HG03575 (cell line): ENCODE results near the gene RAB7B.

Source experiments
- ATAC-seq: cut with Tn5 transposase; IDR thresholded peaks from one replicate; pipeline ENCODE4 v1.9.1; 2021; ENCODE audit not compliant: unreplicated experiment, insufficient number of reproducible peaks, low FRiP score; ENCODE audit errors: extremely low read depth

The RAB7B gene

GRCh38 chr1:205936846-205937586 is 66.2 kb downstream of the RAB7B start:
- no peak for ATAC-seq

GRCh38 chr1:205936311-205936710 is 66.9 kb downstream of the RAB7B start:
- ATAC-seq, result no peak

GRCh38 chr1:205935869-205936268 is 67.3 kb downstream of the RAB7B start:
- ATAC-seq, result no peak

- ATAC-seq, result no peak
Measured at GRCh38 chr1:205934788-205935187, 68.4 kb downstream of the RAB7B start.

GRCh38 chr1:205933671-205934618 is 69.2 kb downstream of the RAB7B start:
- ATAC-seq, result no peak

GRCh38 chr1:205932776-205933175 is 70.4 kb downstream of the RAB7B start:
- ATAC-seq, result no peak

GRCh38 chr1:205930799-205931281 is 72.4 kb downstream of the RAB7B start:
- no peak for ATAC-seq

GRCh38 chr1:205930195-205930577 is 73.0 kb downstream of the RAB7B start:
- ATAC-seq, result no peak

- no peak for ATAC-seq
Measured at GRCh38 chr1:205929496-205930194, 73.5 kb downstream of the RAB7B start.

- ATAC-seq, result no peak
Measured at GRCh38 chr1:205928317-205928716, 74.9 kb downstream of the RAB7B start.

GRCh38 chr1:205927676-205928075 is 75.5 kb downstream of the RAB7B start:
- no peak for ATAC-seq

- no peak for ATAC-seq
Measured at GRCh38 chr1:205927247-205927646, 75.9 kb downstream of the RAB7B start.
